ENCODE results near the gene ATP9B. TPM values are rescaled to one million over a fixed set of nuclear protein-coding genes. Genes with fewer than 3 reads are reported as not detected.
A peak's percentile ranks its signal among the peaks of the same experiment; 100 is the strongest.

The ATP9B gene
- total RNA-seq, 6 experiments from 2014 or later = 13.6 to 25.7 (median 14.5) TPM

- peak in 2 of 3 donors; percentile 20 to 44 for DNase-seq
These were observed 333.0 kb downstream of the ATP9B start for GRCh38 chr18:79402209-79402576.

GRCh38 chr18:79402977-79403722 lies 334.0 kb downstream of the ATP9B start:
- DNase-seq (peak; percentile 60 to 82 (median 64)), ATAC-seq (peak; percentile 51 to 62 (median 59))
- Histone ChIP-seq H3K27me3 (no peaks in the 10 kb centered on the region), H3K9me3 (no peaks in the 10 kb centered on the region), H3K4me3 (no peak overlapping the region), H3K36me3 (no peaks in the 10 kb centered on the region), H3K27ac (no peak overlapping the region), H3K4me1 (peaks cover 0 to 8% (median 3%) of the 10 kb centered on the region in 4 donors)
- WGBS (ENCODE audit: insufficient coverage, low coverage, low lambda C conversion rate, missing lambda C conversion rate) = 26% methylated on average over 15 of the region's 27 CpGs
- no peak for TF ChIP-seq POLR2A (IDR thresholded peaks at IDR 0.05)
- intact Hi-C loops (cut with DNase I) = no loop called here

More at GRCh38 chr18:79402209-79402576, 333.0 kb downstream of the ATP9B start:
- H3K27ac ChIP-seq = no peak overlapping the region
- H3K4me3 ChIP-seq = no peak overlapping the region
- H3K9me3 ChIP-seq = no peaks in the 10 kb centered on the region
- WGBS (ENCODE audit: insufficient coverage, low coverage, low lambda C conversion rate, missing lambda C conversion rate) = no CpG with 5 or more reads among the region's 16 CpGs
- TF ChIP-seq POLR2A (IDR thresholded peaks at IDR 0.05) (no peak), CTCF (IDR thresholded peaks at IDR 0.05) (no peak)
- no peak for ATAC-seq
- H3K27me3 ChIP-seq = no peaks in the 10 kb centered on the region
- H3K4me1 ChIP-seq = peaks cover 0 to 11% (median 3%) of the 10 kb centered on the region in 4 donors
- intact Hi-C loops (cut with DNase I) = no loop called here
- H3K36me3 ChIP-seq = no peaks in the 10 kb centered on the region

GRCh38 chr18:79403723-79404566 lies 334.8 kb downstream of the ATP9B start:
- 83% methylated on average over 28 of the region's 31 CpGs for WGBS (ENCODE audit: insufficient coverage, low coverage, low lambda C conversion rate, missing lambda C conversion rate)
- Histone ChIP-seq H3K36me3 (no peaks in the 10 kb centered on the region), H3K4me1 (peaks cover 0 to 8% (median 3%) of the 10 kb centered on the region in 4 donors), H3K27me3 (no peaks in the 10 kb centered on the region), H3K27ac (no peak overlapping the region), H3K4me3 (no peak overlapping the region), H3K9me3 (no peaks in the 10 kb centered on the region)
- TF ChIP-seq CTCF (IDR thresholded peaks at IDR 0.05) = no peak
- no peak for TF ChIP-seq POLR2A (IDR thresholded peaks at IDR 0.05)
- DNase-seq = peak in 2 of 3 donors; percentile 15 to 31
- ATAC-seq = no peak
- intact Hi-C loops (cut with DNase I) = no loop called here

- WGBS (ENCODE audit: insufficient coverage, low coverage, low lambda C conversion rate, missing lambda C conversion rate) = 85% methylated on average over 8 of the region's 12 CpGs
- ATAC-seq (no peak), DNase-seq (peak in 1 of 3 donors; percentile 19)
- Histone ChIP-seq H3K9me3 (no peaks in the 10 kb centered on the region), H3K4me1 (peaks cover 0 to 3% (median 1%) of the 10 kb centered on the region in 4 donors), H3K4me3 (no peak overlapping the region), H3K27me3 (no peaks in the 10 kb centered on the region), H3K27ac (no peak overlapping the region), H3K36me3 (no peaks in the 10 kb centered on the region)
- TF ChIP-seq CTCF (IDR thresholded peaks at IDR 0.05) = no peak
- no peak for TF ChIP-seq POLR2A (IDR thresholded peaks at IDR 0.05)
- intact Hi-C loops (cut with DNase I) = no loop called here
These were observed 335.3 kb downstream of the ATP9B start for GRCh38 chr18:79404567-79404910.

Data from right lobe of liver (tissue), 6 donors.